ENCODE data around the gene CLPTM1L. TPM values are rescaled to one million over a fixed set of nuclear protein-coding genes. Genes with fewer than 3 reads are reported as not detected.

CLPTM1L gene
- polyA plus RNA-seq, 2 of the 4 experiments (the other 2 are of a cell fraction), result 171 to 173 TPM

GRCh38 chr5:1388383-1388967 lies 43.6 kb upstream of the CLPTM1L start:
- ChIA-PET POLR2A (no interaction called here), CTCF (no interaction called here)
- Histone ChIP-seq H3K4me1 (0 out of 3 replicates have a peak, but pooled peaks cover 3% of the 10 kb centered on the region), H3K4me3 (no peak overlapping the region), H3K4me2 (no peak overlapping the region), H3K9me3 (no peaks in the 10 kb centered on the region), H3K27ac (no peak overlapping the region)
- FAIRE-seq (no peak), DNase-seq (ENCODE audit: low read depth in 1 of 2, low spot score in 1 of 2) (no peak), ATAC-seq (no peak)
- 41% methylated on average over 4 of the region's 4 CpGs for WGBS (ENCODE audit: missing lambda C conversion rate)
- no peak for TF ChIP-seq USF2 (IDR thresholded peaks at IDR 0.05)
- TF ChIP-seq ELK1 (IDR thresholded peaks at IDR 0.05; ENCODE audit: low read depth, low read length), result no peak
- TF ChIP-seq JUNB (IDR thresholded peaks at IDR 0.05), result no peak
- TF ChIP-seq CBX2 (IDR thresholded peaks at IDR 0.05; ENCODE audit: borderline replicate concordance, low read depth), result no peak
- TF ChIP-seq HMGXB4 (CRISPR knock-in tag; IDR thresholded peaks at IDR 0.05; ENCODE audit: borderline replicate concordance), result no peak
- TF ChIP-seq GATA3 (IDR thresholded peaks at IDR 0.05; ENCODE audit: borderline replicate concordance), result no peak
- TF ChIP-seq KDM1A (IDR thresholded peaks at IDR 0.05; ENCODE audit: low read depth), result no peak
- no peak for TF ChIP-seq MAZ (IDR thresholded peaks at IDR 0.05; ENCODE audit: borderline replicate concordance, low read depth, low read length)

GRCh38 chr5:1387876-1388275 lies 43.0 kb upstream of the CLPTM1L start:
- 0 out of 3 replicates have a peak, but pooled peaks cover 3% of the 10 kb centered on the region for H3K4me1 ChIP-seq
- DNase-seq (ENCODE audit: low read depth in 1 of 2, low spot score in 1 of 2), result no peak
- TF ChIP-seq ZNF302 (CRISPR knock-in tag; IDR thresholded peaks at IDR 0.05), result no peak
- no peak for TF ChIP-seq NR3C1 (IDR thresholded peaks at IDR 0.05)
- no peak for TF ChIP-seq JUN (IDR thresholded peaks at IDR 0.05)
- TF ChIP-seq ESRRA (IDR thresholded peaks at IDR 0.05; ENCODE audit: borderline replicate concordance, low read length), result no peak
- no peak for TF ChIP-seq EP300 (IDR thresholded peaks at IDR 0.05)
- no peak for TF ChIP-seq TP53 (CRISPR knock-in tag; IDR thresholded peaks at IDR 0.05)
- no peak for TF ChIP-seq ELK1 (IDR thresholded peaks at IDR 0.05; ENCODE audit: low read depth, low read length)
- no peak for TF ChIP-seq MYC (IDR thresholded peaks at IDR 0.05; ENCODE audit: borderline replicate concordance, low read length)
- no peak for TF ChIP-seq HOXB13 (CRISPR knock-in tag; IDR thresholded peaks at IDR 0.05; ENCODE audit: low read depth)
- TF ChIP-seq REST (IDR thresholded peaks at IDR 0.05), result no peak
- TF ChIP-seq NFE2L2 (conservative IDR thresholded peaks at IDR 0.05; ENCODE audit: low read length), result no peak
- no peak for TF ChIP-seq RCOR1 (IDR thresholded peaks at IDR 0.05; ENCODE audit: low read depth, low read length)
- FAIRE-seq, result no peak
- no peak overlapping the region for H3K4me2 ChIP-seq
- no peak overlapping the region for H3K4me3 ChIP-seq
- H3K9me3 ChIP-seq, result no peaks in the 10 kb centered on the region
- H3K27ac ChIP-seq, result no peak overlapping the region
- CTCF ChIA-PET, result no interaction called here
- WGBS (ENCODE audit: missing lambda C conversion rate), result 90% methylated on average over 5 of the region's 5 CpGs
- POLR2A ChIA-PET, result no interaction called here
- no peak for ATAC-seq
